Erythroblast (primary cell): ENCODE measurements around the gene OOSP1.

Experiments used
- DNase-seq, 2 experiments: peaks; one replicate each; lab custom pipeline; 2025; lab: John Stamatoyannopoulos, UW
- GATA1 ChIP-seq: IDR thresholded peaks from 2 replicates; pipeline ENCODE4 v1.6.1; 2011; ENCODE audit warnings: low read depth, mild to moderate bottlenecking, control low read depth, low read length, moderate library complexity
- POLR2A ChIP-seq: IDR thresholded peaks from 2 replicates; pipeline ENCODE4 v1.6.1; 2011; ENCODE audit warnings: mild to moderate bottlenecking, low read length

OOSP1 gene

GRCh38 chr11:59939482-59939881 is 1.2 kb downstream of the OOSP1 start:
- no peak for DNase-seq
- no peak for TF ChIP-seq POLR2A
- no peak for TF ChIP-seq GATA1

GRCh38 chr11:59941091-59941490 is 2.9 kb downstream of the OOSP1 start:
- TF ChIP-seq GATA1: no peak
- DNase-seq: no peak

- DNase-seq: no peak
- TF ChIP-seq GATA1 (no peak), POLR2A (no peak)
These were observed 5.9 kb downstream of the OOSP1 start for GRCh38 chr11:59943997-59944714.

DNA sequence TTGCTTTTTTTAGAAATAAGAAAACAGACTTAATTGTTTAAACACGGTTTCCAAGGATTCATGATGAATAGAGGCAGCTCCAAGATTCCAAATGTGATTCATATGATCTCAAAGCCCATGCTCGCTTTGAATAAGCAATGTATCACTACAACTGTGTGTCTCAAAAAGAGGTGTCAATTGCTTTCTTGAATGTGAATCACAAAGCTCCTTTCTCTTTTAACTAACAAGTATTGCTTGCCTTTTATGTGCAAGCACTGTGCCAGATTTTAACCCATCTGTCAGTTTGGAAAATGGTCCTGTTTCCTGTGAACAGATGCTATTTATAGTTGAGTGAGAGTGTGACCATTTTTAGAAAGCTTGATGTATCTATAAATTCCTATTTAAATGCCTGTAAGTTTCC is 6.5 kb downstream of the OOSP1 start:
- DNase-seq: no peak
- TF ChIP-seq POLR2A: no peak
- no peak for TF ChIP-seq GATA1

DNA sequence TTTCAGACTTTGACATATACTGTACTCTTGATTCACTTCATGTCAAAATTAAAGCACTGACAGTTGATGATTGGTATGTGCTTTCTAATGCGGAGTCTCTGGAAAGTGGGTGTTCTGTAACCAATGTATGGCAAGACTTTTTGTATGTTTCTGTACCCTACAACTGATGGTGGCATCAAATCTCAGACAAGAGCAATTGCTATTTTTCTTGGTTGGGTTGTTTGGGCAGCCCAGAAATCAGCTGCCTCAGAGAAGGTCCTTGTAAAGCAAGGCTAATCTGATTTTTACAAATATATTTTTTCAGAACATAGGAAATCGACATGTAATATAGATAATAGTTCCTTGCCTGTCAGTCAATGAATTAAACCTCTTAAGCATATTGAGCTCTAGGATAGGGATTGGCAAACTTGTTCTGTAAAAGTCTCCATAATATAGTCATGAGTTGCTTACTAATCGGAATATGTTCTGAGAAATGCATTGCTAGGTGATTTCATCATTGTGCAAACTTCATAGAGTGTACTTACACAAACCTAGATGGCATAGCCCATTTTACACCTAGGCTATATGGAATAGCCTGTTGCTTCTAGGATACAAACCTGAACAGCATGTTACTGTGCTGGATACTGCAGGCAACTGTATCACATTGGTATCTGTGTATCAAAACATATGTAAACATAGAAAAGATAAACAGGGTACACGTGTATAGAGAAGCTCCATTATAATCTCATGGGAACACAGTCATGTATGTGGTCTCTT is 15.4 kb downstream of the OOSP1 start:
- peak in 1 of 2 experiments; percentile 59 for DNase-seq
- TF ChIP-seq GATA1 (no peak), POLR2A (no peak)

DNA sequence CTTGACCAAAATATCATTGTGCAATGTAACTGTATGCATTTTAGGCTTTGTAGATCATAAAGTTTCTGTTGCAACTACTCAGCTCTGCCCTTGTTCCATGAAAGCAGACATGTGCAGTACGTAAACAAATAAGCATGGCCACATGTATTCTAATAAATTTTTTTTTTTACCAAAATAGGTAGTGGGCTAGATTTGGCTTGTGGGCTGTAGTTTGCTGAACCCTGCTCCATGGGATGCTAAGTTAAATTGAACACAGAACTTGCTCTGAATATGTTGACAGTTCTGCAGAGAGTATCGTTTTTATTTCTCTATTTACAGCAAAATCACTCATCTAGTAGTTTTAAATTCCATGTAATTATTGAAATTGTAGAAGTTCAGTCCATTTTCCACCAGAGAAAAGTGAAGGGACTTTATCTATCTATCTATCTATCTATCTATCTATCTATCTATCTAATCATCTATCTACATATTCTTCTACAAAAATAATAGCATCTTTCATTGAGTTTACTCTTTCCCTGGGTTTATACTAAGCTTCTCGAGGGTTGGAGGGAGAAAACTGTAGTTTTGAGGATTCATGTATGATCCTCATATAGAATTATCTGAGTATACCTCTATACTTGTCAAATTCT is 16.1 kb downstream of the OOSP1 start:
- TF ChIP-seq GATA1: no peak
- TF ChIP-seq POLR2A: no peak

DNA sequence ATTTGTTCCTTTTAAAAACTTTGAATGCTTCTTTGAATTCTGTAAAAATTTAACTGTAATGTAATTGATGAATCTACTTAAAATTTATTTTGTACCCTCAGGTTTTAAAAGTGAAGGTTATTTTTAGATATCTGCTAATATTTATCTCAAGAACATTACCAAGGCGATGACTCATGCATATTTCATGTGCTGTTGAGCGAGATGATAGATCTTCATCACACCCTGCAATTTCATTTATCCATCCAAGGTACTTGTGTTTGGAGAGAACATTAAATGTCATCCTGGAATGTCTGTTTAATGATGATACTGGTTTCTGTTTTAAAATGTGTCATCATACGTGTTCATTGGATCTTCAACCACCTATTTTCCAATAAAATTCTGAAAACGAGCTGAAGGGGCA is 18.9 kb downstream of the OOSP1 start:
- DNase-seq: peak; percentile 32 to 54
- TF ChIP-seq GATA1: no peak
- no peak for TF ChIP-seq POLR2A

More for the DNA sequence above, 16.1 kb downstream of the OOSP1 start:
- DNase-seq: no peak

- TF ChIP-seq POLR2A (peak; percentile 23), GATA1 (peak; percentile 35)
- DNase-seq: peak; percentile 76 to 94
These were observed 22.5 kb downstream of the OOSP1 start for GRCh38 chr11:59960502-59961381.

GRCh38 chr11:59962107-59962482 is 23.9 kb downstream of the OOSP1 start:
- DNase-seq: no peak
- no peak for TF ChIP-seq POLR2A
- no peak for TF ChIP-seq GATA1

DNA sequence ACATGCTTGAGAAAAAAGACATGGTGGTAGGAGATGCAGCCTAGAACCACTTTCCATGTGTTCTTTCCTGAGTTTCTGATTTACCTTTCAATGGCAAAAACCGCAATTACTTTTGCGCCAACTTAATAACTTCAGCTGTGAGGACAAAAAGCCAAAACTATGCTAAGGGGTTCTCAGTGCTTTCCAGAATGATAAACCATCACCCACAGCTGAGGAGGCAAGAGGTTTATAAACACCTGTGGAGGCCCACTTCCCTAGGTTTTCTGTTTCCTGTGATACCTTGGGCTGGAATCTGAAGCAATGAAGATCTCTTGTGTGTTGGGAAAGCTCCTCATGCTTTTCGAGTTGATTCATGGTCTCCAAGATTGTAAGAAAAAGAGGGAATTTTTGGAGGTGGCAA is 25.5 kb downstream of the OOSP1 start, which contains the start of gene OOSP4A:
TSS of gene OOSP4A (plus strand) at position 301 of the 400 bp plus-strand sequence. CDS start at position 301, 0 bp downstream.
- DNase-seq: no peak
- TF ChIP-seq GATA1 (no peak), POLR2A (no peak)

DNA sequence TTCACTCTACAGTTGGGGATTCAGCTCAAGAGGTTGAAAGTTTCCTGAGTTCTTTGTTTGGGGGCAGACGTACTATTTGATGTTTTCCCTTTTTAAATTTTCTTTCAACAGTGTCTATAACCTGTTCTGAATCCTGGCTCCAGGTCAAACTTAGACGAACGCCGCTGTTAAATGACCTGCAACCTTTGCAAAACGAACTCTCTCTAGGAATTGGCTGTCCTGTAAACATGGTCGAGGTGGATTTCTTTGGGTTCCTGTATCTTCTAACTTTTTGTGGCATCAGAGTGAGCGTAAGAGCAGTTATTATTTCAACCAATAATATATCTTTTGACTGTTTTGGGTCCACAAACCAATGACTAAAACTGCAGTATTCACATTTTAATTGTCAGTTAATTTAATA is 27.2 kb downstream of the OOSP1 start:
- no peak for TF ChIP-seq GATA1
- TF ChIP-seq POLR2A: no peak
- no peak for DNase-seq

- DNase-seq: no peak
- TF ChIP-seq GATA1 (no peak), POLR2A (no peak)
These were observed 28.0 kb downstream of the OOSP1 start for GRCh38 chr11:59966201-59966600.
